T-helper 1 cell treated with Interleukin-12 subunit alpha and Interleukin-12 subunit beta and Interleukin-4 antibody, amounts not matched to agents 30 μg/mL and 1 μg/mL, for 36 hours (primary cell): ENCODE results near the gene ARHGAP30.
"Not testable (repeated sequence)": the region's sequence is repeated elsewhere in the genome, so short reads cannot be mapped to it uniquely, and the experiment has no call there.

ENCODE experiments used
- H3K27ac Mint-ChIP-seq: one replicate; pipeline ENCODE4 v1.8.0; 2021; ENCODE audit warnings: mild to moderate bottlenecking, mixed read lengths
- H3K27me3 Mint-ChIP-seq: one replicate; pipeline ENCODE4 v1.8.0; 2021; ENCODE audit warnings: low read depth, mixed read lengths
- H3K36me3 Mint-ChIP-seq: one replicate; pipeline ENCODE4 v1.8.0; 2021; ENCODE audit warnings: low read depth, mixed read lengths
- H3K4me1 Mint-ChIP-seq: one replicate; pipeline ENCODE4 v1.8.0; 2021; ENCODE audit warnings: low read depth, mixed read lengths
- H3K4me3 Mint-ChIP-seq: one replicate; pipeline ENCODE4 v1.8.0; 2021; ENCODE audit warnings: mild to moderate bottlenecking, moderate library complexity, mixed read lengths
- H3K9me3 Mint-ChIP-seq: one replicate; pipeline ENCODE4 v1.8.0; 2021; ENCODE audit warnings: mixed read lengths

Gene ARHGAP30

GRCh38 chr1:161022432-161022831 is 47.3 kb downstream of the ARHGAP30 start:
- H3K9me3 Mint-ChIP-seq, H3K36me3 Mint-ChIP-seq, H3K27me3 Mint-ChIP-seq: not testable (repeated sequence)
- Mint-ChIP-seq H3K4me1 (peaks cover 22% of the 10 kb centered on the region), H3K4me3 (peak overlapping the region; percentile 11), H3K27ac (peak overlapping the region; percentile 7)

- peaks cover 2% of the 10 kb centered on the region for H3K36me3 Mint-ChIP-seq
- peaks cover 2% of the 10 kb centered on the region for H3K9me3 Mint-ChIP-seq
- H3K27me3 Mint-ChIP-seq, result no peaks in the 10 kb centered on the region
- peak overlapping the region; percentile 93 for H3K4me3 Mint-ChIP-seq
- H3K4me1 Mint-ChIP-seq, result peaks cover 22% of the 10 kb centered on the region
- H3K27ac Mint-ChIP-seq, result no peak overlapping the region
Measured at GRCh38 chr1:161021970-161022353, 47.7 kb downstream of the ARHGAP30 start.

GRCh38 chr1:161021165-161021969 is 48.3 kb downstream of the ARHGAP30 start:
- no peaks in the 10 kb centered on the region for H3K36me3 Mint-ChIP-seq
- peak overlapping the region; percentile 93 for H3K4me3 Mint-ChIP-seq
- H3K4me1 Mint-ChIP-seq, result peaks cover 24% of the 10 kb centered on the region
- no peaks in the 10 kb centered on the region for H3K9me3 Mint-ChIP-seq
- H3K27ac Mint-ChIP-seq, result peak overlapping the region; percentile 72
- H3K27me3 Mint-ChIP-seq, result no peaks in the 10 kb centered on the region

GRCh38 chr1:161020509-161021164 is 49.1 kb downstream of the ARHGAP30 start, which contains the start of gene F11R:
F11R (minus strand) TSS chr1:161021152; CDS start chr1:161021073, 79 bp downstream.
- Mint-ChIP-seq H3K27ac (peak within 1 kb of the TSS; percentile 72), H3K4me3 (peak within 1 kb of the TSS; percentile 93), H3K4me1 (peaks cover 24% of the 10 kb centered on the region), H3K36me3 (no peaks in the 10 kb centered on the region), H3K9me3 (no peaks in the 10 kb centered on the region), H3K27me3 (no peaks in the 10 kb centered on the region)

- Mint-ChIP-seq H3K27ac (peak overlapping the region; percentile 72), H3K27me3 (no peaks in the 10 kb centered on the region), H3K36me3 (no peaks in the 10 kb centered on the region), H3K4me3 (peak overlapping the region; percentile 93), H3K9me3 (no peaks in the 10 kb centered on the region), H3K4me1 (peaks cover 24% of the 10 kb centered on the region)
Measured at GRCh38 chr1:161019751-161020495, 49.8 kb downstream of the ARHGAP30 start.

- peak overlapping the region; percentile 93 for H3K4me3 Mint-ChIP-seq
- not testable (repeated sequence) for H3K9me3 Mint-ChIP-seq, H3K27me3 Mint-ChIP-seq, H3K27ac Mint-ChIP-seq, H3K36me3 Mint-ChIP-seq
- peaks cover 24% of the 10 kb centered on the region for H3K4me1 Mint-ChIP-seq
Measured at GRCh38 chr1:161019111-161019660, 50.5 kb downstream of the ARHGAP30 start.

GRCh38 chr1:161018631-161018930 is 51.1 kb downstream of the ARHGAP30 start:
- H3K4me3 Mint-ChIP-seq, result no peak overlapping the region
- no peaks in the 10 kb centered on the region for H3K9me3 Mint-ChIP-seq
- H3K27ac Mint-ChIP-seq, result no peak overlapping the region
- no peaks in the 10 kb centered on the region for H3K36me3 Mint-ChIP-seq
- peaks cover 31% of the 10 kb centered on the region for H3K4me1 Mint-ChIP-seq
- H3K27me3 Mint-ChIP-seq, result no peaks in the 10 kb centered on the region

GRCh38 chr1:161017756-161018630 is 51.7 kb downstream of the ARHGAP30 start:
- Mint-ChIP-seq H3K9me3 (no peaks in the 10 kb centered on the region), H3K27me3 (no peaks in the 10 kb centered on the region), H3K4me3 (no peak overlapping the region), H3K4me1 (peaks cover 36% of the 10 kb centered on the region), H3K27ac (no peak overlapping the region), H3K36me3 (no peaks in the 10 kb centered on the region)

- not testable (repeated sequence) for H3K27me3 Mint-ChIP-seq, H3K27ac Mint-ChIP-seq, H3K4me3 Mint-ChIP-seq, H3K9me3 Mint-ChIP-seq, H3K36me3 Mint-ChIP-seq
- H3K4me1 Mint-ChIP-seq, result peaks cover 39% of the 10 kb centered on the region
Measured at GRCh38 chr1:161017181-161017580, 52.5 kb downstream of the ARHGAP30 start.

- not testable (repeated sequence) for H3K27me3 Mint-ChIP-seq, H3K4me3 Mint-ChIP-seq, H3K9me3 Mint-ChIP-seq, H3K36me3 Mint-ChIP-seq, H3K27ac Mint-ChIP-seq
- peaks cover 43% of the 10 kb centered on the region for H3K4me1 Mint-ChIP-seq
Measured at GRCh38 chr1:161016683-161017082, 53.0 kb downstream of the ARHGAP30 start.

- Mint-ChIP-seq H3K27me3 (no peaks in the 10 kb centered on the region), H3K9me3 (no peaks in the 10 kb centered on the region), H3K36me3 (peaks cover 4% of the 10 kb centered on the region)
Measured at GRCh38 chr1:161013488-161014230, 56.0 kb downstream of the ARHGAP30 start.

GRCh38 chr1:161013131-161013487 is 56.6 kb downstream of the ARHGAP30 start:
- H3K27ac Mint-ChIP-seq, result peak overlapping the region; percentile 96
- peak overlapping the region; percentile 68 for H3K4me3 Mint-ChIP-seq
- no peaks in the 10 kb centered on the region for H3K9me3 Mint-ChIP-seq
- peaks cover 24% of the 10 kb centered on the region for H3K4me1 Mint-ChIP-seq
- peaks cover 4% of the 10 kb centered on the region for H3K36me3 Mint-ChIP-seq
- H3K27me3 Mint-ChIP-seq, result no peaks in the 10 kb centered on the region

More at GRCh38 chr1:161013488-161014230, 56.0 kb downstream of the ARHGAP30 start:
- H3K4me1 Mint-ChIP-seq, result peaks cover 27% of the 10 kb centered on the region
- H3K4me3 Mint-ChIP-seq, result peak overlapping the region; percentile 68
- peak overlapping the region; percentile 96 for H3K27ac Mint-ChIP-seq

GRCh38 chr1:161012420-161012819 is 57.3 kb downstream of the ARHGAP30 start:
- no peak overlapping the region for H3K4me3 Mint-ChIP-seq
- H3K9me3 Mint-ChIP-seq, result no peaks in the 10 kb centered on the region
- no peaks in the 10 kb centered on the region for H3K27me3 Mint-ChIP-seq
- peaks cover 24% of the 10 kb centered on the region for H3K4me1 Mint-ChIP-seq
- H3K27ac Mint-ChIP-seq, result no peak overlapping the region
- H3K36me3 Mint-ChIP-seq, result peaks cover 4% of the 10 kb centered on the region
